Fibroblast of peridontal ligament (primary cell): Measurements from ENCODE around the gene COG4.
A peak's percentile ranks its signal among the peaks of the same experiment; 100 is the strongest.

Experiments used
- DNase-seq: peaks from one replicate; pipeline ENCODE4 v3.0.0-alpha.2; 2010; ENCODE audit errors: extremely low read depth

COG4 gene

DNA sequence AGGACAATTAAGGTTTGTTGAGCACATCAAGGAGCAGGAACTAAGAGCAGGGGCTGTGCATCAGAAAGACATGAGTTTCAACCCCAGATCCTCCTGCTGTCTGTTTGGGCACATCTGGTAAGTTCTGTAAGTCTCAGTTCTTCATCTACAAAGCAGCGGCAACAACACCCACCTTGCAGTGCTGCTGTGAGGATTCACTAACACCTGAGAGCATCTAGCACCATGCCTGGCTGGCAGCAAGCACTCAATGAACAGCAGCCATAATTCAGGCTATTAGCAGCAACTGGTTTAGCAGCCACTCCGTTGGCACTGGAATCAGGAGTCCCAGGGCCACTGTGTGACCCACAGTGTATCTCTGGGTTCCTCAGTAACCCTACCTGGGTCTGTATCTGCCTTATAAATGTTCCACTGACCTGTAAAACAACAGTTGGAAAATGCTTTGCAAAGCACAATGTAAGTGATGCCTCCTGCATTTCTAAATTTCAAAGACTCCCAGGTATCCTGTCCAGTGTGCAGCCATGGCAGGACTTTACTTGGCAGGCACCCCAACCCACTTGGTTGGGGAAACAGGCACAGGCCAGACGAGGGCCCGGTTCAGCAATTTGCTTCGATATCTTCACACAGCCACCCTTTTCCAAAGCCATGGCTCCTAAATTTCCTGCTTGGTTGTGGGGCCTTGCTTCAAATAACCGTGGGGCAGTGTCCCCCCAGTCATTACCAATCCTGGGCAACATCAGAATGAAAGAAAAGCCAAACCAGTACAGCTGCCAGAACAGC is 88.7 kb downstream of the COG4 start:
- no peak for DNase-seq

DNA sequence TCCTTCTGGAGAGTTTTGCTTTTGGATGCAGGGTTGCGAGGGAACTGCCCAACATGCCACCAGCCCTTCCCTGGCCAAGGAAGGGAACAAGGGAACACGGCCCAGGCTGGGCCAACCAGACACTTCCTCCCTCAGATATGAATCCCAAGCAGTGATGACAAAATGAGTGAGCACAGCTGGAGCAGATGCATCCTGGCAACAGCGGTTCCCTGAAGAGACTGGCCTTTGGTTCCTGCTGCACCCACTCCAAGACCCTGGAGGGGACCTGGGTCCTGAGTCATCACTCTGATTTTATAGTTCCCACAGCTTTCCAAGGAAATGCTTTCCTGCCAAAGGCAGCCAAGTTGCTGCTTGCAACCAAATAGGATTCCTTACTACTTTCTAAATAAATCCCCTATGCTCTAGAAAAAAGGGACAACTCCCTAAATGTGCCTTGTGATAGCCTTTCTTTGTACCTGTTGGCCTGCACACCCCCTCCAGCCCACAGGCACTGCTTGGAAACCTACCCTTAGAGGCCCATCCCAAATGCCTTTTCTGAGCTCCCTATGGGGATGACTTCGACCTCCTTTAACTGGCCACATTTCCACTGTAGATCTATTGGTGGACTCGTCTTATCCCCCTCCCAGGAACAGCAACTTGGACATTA is 89.8 kb downstream of the COG4 start:
- DNase-seq, result peak; percentile 64

DNA sequence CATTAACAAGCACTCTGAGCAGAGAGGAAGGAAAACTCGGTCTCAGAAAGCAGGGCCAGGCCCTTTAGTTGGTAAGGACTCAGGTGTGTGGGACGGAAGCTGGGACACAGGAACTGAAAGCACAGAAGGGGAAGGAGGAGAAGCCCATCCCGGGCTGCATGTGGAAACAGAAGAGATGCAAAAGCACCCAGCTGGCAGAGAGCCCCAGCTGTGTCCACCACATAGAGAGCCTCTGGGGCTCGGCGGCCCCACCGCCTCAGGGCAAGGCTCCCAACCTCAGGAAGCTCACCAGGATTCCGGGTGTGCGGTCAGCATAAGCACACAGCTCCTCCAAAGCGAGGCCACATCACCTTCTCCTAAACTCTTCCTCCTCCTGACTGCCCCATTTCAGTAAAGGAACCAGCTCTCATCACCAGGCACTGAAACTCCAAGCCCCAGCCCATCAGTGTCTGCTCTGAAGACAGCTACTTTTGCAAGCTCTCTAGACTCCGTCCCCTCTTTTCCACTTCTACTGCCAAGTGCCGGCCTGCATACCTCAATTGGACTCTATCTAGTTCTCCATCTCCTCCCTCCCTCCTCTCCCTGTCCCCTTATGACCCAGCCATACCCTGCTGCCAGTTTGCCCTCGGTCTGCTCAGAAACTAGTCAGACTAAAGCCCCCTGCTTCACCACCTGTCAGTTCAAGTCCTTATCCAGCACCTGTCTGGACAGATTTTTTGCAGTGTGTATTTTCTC is 90.5 kb downstream of the COG4 start:
- no peak for DNase-seq

DNA sequence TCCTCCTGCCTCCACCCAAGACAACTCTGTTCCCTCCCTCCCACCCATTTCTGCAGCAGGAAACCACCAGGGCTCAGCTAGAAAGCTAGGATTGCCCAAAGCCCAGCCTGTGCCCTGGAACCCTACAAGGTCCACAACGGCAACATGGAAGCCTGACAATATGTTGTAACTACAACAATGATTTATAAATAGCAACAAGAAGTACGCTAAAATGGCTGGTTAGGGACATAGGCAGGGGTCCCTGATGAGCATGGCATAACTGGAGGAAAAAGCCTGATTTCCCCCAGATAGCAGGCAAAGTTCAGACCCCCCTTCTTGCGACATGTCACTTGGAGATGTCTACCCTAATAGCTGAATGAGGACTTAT is 91.0 kb downstream of the COG4 start:
- DNase-seq, result no peak

DNA sequence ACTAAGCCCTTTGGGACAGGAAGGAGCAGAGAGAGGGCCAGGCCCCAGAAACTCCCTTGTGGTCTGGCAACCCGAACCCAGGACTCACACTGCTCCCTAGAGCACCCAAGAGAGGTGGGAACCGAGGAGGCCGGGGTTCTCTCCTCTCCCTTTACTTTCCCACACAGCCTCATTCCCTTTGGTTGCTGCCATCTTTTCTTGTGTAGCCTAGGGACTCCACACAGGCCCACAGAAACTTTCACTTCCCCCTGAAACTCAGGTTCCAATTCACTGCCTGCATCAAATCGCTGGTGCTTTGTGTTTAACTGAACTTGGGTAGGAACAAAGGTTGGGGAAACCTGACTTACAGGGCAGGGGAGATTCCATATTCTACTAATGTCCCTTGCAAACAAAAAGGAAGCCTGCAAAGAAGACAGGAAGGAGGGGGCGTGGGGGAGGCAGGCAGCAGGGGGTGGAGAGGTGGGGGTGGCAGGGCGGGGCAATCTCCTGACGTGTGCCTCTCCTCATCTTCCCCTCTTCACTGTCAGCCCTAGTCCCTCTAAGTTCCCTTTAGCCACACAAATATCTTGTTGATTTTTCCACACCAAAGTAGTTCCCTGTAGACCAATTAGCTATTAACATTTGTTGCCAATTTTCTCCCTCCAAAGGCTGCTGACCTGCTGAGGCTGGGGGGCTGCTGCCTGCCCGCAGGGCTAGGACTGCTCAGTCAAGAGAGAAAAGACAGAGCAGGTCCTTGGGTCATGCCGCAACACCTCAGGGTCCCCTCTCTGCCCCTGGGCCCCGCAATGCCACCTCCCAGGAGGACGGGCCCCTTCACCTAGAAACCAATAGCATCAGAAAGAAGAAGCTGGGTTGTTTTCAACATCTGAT is 92.5 kb downstream of the COG4 start:
- no peak for DNase-seq
